K562 (cell line): ENCODE data around the gene PTPRF. TPM values are rescaled to one million over a fixed set of nuclear protein-coding genes. Genes with fewer than 3 reads are reported as not detected.

ENCODE experiments used
- CTCFL ChIP-seq: IDR thresholded peaks from 2 replicates; pipeline ENCODE4 v1.6.1; 2011; ENCODE audit warnings: borderline replicate concordance, low read depth, mild to moderate bottlenecking, moderate library complexity, low read length; ENCODE audit not compliant: insufficient read depth, poor library complexity, severe bottlenecking
- ETV1 ChIP-seq: fragments of 450-650 bp; conservative IDR thresholded peaks from 2 replicates; pipeline ENCODE4 v1.6.1; 2016; ENCODE audit warnings: missing genetic modification characterization, control low read depth, low read depth, missing compliant biosample characterization
- HOMEZ ChIP-seq: fragments of 250-450 bp; sonication (Bioruptor Pico); IDR thresholded peaks from 2 replicates; pipeline ENCODE4 v1.4.0; 2020; ENCODE audit warnings: mild to moderate bottlenecking, moderate library complexity
- MYNN ChIP-seq, 2 experiments: sonication (generic); formaldehyde crosslinking in 1 of 2; IDR thresholded peaks; 2 replicates each; pipeline versions ENCODE4 v1.5.0 to v1.6.1; 2016 to 2020; ENCODE audit warnings: antibody characterized with exemption in 1 of 2, missing genetic modification reagents in 1 of 2
- PTBP1 ChIP-seq: fragments of 200-400 bp; formaldehyde crosslinking; IDR thresholded peaks from 2 replicates; pipeline ENCODE4 v1.6.1; 2017; ENCODE audit warnings: low read depth, low read length
- SMC3 ChIP-seq: conservative IDR thresholded peaks from 2 replicates; pipeline ENCODE4 v1.6.1; 2011; ENCODE audit warnings: low read depth, low read length, improper control_type of control experiment; ENCODE audit not compliant: insufficient read depth
- U2AF2 ChIP-seq: fragments of 200-400 bp; formaldehyde crosslinking; optimal IDR thresholded peaks from 2 replicates; pipeline ENCODE3; 2017; ENCODE audit warnings: low read depth, mild to moderate bottlenecking, low read length
- ZFP91 ChIP-seq: sonication (generic); formaldehyde crosslinking; IDR thresholded peaks from 2 replicates; pipeline ENCODE4 v1.8.0; 2022; ENCODE audit warnings: mild to moderate bottlenecking, missing genetic modification reagents
- polyA plus RNA-seq, 8 experiments: library from polyadenylated mRNA; depleted of rRNA in 4 of 8; stranded (reverse) in 5 of 8; unstranded in 3 of 8; fragments of >200 nt; fragmentation: Nextera tagmentation in 2 of 8; fragmentation: Illumina TruSeq in 1 of 8; extraction: Ambion mirVana in 2 of 8; extraction: Trizol in 1 of 8; gene quantifications; 2 replicates each; pipeline versions ENCODE4 v1.2.1 to v1.2.3, GENCODE V29; 2011 to 2014; ENCODE audit warnings: inconsistent platforms in 1 of 8, missing spikeins in 1 of 8
- total RNA-seq, 7 experiments: library from RNA; depleted of rRNA in 6 of 7; stranded (reverse); fragments of >200 nt in 6 of 7; fragmentation: Illumina TruSeq in 2 of 7; extraction: Trizol in 2 of 7; gene quantifications; 2 replicates each; pipeline versions ENCODE4 v1.2.1 to v1.2.3, GENCODE V29; 2011 to 2021; ENCODE audit warnings: low replicate concordance in 1 of 7
- TF ChIP-seq, protein P1 (sequence below): fragments of 250-450 bp; sonication (Bioruptor Pico); IDR thresholded peaks from 2 replicates; pipeline ENCODE4 v1.5.0; 2021
- TF ChIP-seq, protein P2 (sequence below), 2 experiments: fragments of 450-650 bp; formaldehyde crosslinking in 1 of 2; IDR thresholded peaks; 2 replicates each; pipeline versions ENCODE4 v1.4.0 to v1.6.1; 2014 to 2020; ENCODE audit warnings: mild to moderate bottlenecking in 2 of 2, borderline replicate concordance in 1 of 2, low read depth in 1 of 2

Gene PTPRF
- total and polyA plus RNA-seq, 9 of the 15 experiments (the other 6 are each of a cell fraction or from before 2014, with no cell fraction given) = 0.13 to 4.3 (median 1.1) TPM

- TF ChIP-seq ZFP91 (no peak), U2AF2 (no peak), SMC3 (no peak), HOMEZ (CRISPR knock-in tag) (no peak), MYNN (IDR thresholded peaks at IDR 0.05) (peak; percentile 97), MYNN (CRISPR knock-in tag; IDR thresholded peaks at IDR 0.05) (no peak), ETV1 (tag) (no peak; the same call in 1 of the 2 replicates), PTBP1 (peak; percentile 97; the same call in 1 of the 2 replicates), CTCFL (no peak)
- TF ChIP-seq, protein P1, sequence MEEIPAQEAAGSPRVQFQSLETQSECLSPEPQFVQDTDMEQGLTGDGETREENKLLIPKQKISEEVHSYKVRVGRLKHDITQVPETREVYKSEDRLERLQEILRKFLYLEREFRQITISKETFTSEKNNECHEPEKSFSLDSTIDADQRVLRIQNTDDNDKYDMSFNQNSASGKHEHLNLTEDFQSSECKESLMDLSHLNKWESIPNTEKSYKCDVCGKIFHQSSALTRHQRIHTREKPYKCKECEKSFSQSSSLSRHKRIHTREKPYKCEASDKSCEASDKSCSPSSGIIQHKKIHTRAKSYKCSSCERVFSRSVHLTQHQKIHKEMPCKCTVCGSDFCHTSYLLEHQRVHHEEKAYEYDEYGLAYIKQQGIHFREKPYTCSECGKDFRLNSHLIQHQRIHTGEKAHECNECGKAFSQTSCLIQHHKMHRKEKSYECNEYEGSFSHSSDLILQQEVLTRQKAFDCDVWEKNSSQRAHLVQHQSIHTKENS (CRISPR knock-in tag) = no peak
- TF ChIP-seq, protein P2, sequence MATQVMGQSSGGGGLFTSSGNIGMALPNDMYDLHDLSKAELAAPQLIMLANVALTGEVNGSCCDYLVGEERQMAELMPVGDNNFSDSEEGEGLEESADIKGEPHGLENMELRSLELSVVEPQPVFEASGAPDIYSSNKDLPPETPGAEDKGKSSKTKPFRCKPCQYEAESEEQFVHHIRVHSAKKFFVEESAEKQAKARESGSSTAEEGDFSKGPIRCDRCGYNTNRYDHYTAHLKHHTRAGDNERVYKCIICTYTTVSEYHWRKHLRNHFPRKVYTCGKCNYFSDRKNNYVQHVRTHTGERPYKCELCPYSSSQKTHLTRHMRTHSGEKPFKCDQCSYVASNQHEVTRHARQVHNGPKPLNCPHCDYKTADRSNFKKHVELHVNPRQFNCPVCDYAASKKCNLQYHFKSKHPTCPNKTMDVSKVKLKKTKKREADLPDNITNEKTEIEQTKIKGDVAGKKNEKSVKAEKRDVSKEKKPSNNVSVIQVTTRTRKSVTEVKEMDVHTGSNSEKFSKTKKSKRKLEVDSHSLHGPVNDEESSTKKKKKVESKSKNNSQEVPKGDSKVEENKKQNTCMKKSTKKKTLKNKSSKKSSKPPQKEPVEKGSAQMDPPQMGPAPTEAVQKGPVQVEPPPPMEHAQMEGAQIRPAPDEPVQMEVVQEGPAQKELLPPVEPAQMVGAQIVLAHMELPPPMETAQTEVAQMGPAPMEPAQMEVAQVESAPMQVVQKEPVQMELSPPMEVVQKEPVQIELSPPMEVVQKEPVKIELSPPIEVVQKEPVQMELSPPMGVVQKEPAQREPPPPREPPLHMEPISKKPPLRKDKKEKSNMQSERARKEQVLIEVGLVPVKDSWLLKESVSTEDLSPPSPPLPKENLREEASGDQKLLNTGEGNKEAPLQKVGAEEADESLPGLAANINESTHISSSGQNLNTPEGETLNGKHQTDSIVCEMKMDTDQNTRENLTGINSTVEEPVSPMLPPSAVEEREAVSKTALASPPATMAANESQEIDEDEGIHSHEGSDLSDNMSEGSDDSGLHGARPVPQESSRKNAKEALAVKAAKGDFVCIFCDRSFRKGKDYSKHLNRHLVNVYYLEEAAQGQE (IDR thresholded peaks at IDR 0.05; ENCODE audit: borderline replicate concordance) = peak; percentile 55; the same call in 1 of the 2 replicates
- TF ChIP-seq, protein P2 (CRISPR knock-in tag; IDR thresholded peaks at IDR 0.05; ENCODE audit: low read depth) = no peak
Observed at GRCh38 chr1:43522776-43523480, 7.8 kb upstream of the PTPRF start (continued).
